Neural cell (in vitro differentiated cells): ENCODE data around the gene ATL2. TPM values are rescaled to one million over a fixed set of nuclear protein-coding genes. Genes with fewer than 3 reads are reported as not detected.

ENCODE experiments used
- H2AFZ ChIP-seq: fragments of 200-600, 300-800 bp; sonication (generic), shearing (Covaris generic); 2 replicates; pipeline ENCODE4 v1.6.0; 2014; ENCODE audit warnings: low read depth, mild to moderate bottlenecking, antibody characterized with exemption, low read length, moderate library complexity
- H3F3A ChIP-seq: fragments of 200-600 bp; shearing (Covaris generic); 2 replicates; pipeline ENCODE4 v1.6.1; 2016; ENCODE audit warnings: mild to moderate bottlenecking, moderate library complexity, mixed read lengths, antibody characterized with exemption, low read length; ENCODE audit not compliant: insufficient read depth, poor library complexity, severe bottlenecking
- H3K27ac ChIP-seq: fragments of 200-600, 300-800 bp; sonication (generic), shearing (Covaris generic); 2 replicates; pipeline ENCODE4 v1.5.1; 2014; ENCODE audit warnings: mild to moderate bottlenecking, low read length, moderate library complexity
- H3K27me3 ChIP-seq: fragments of 300-800, 200-600 bp; sonication (generic), shearing (Covaris generic); 2 replicates; pipeline ENCODE4 v1.6.0; 2014; ENCODE audit warnings: mild to moderate bottlenecking, low read depth, low read length, moderate library complexity; ENCODE audit not compliant: insufficient read depth
- H3K36me3 ChIP-seq: fragments of 300-800, 200-600 bp; sonication (generic), shearing (Covaris generic); 2 replicates; pipeline ENCODE4 v1.5.1; 2014; ENCODE audit warnings: mild to moderate bottlenecking, antibody characterized with exemption, low read length, moderate library complexity; ENCODE audit not compliant: insufficient read depth
- H3K4me2 ChIP-seq: fragments of 300-800, 200-600 bp; sonication (generic), shearing (Covaris generic); 2 replicates; pipeline ENCODE4 v1.6.0; 2014; ENCODE audit warnings: mild to moderate bottlenecking, low read length
- H3K4me3 ChIP-seq: fragments of 300-800, 200-600 bp; sonication (generic), shearing (Covaris generic); 2 replicates; pipeline ENCODE4 v1.5.1; 2014; ENCODE audit warnings: mild to moderate bottlenecking, low read length, moderate library complexity
- H3K79me2 ChIP-seq: fragments of 200-600 bp; shearing (Covaris generic); replicated peaks from 2 replicates; pipeline ENCODE4 v1.6.0; 2014; ENCODE audit warnings: mild to moderate bottlenecking, low read length, moderate library complexity; ENCODE audit not compliant: insufficient read depth
- H3K9ac ChIP-seq: fragments of 300-800, 200-600 bp; sonication (generic), shearing (Covaris generic); 2 replicates; pipeline ENCODE4 v1.6.1; 2016; ENCODE audit warnings: mild to moderate bottlenecking, low read length, mixed read lengths
- H3K9me2 ChIP-seq: fragments of 200-600 bp; shearing (Covaris generic); 2 replicates; pipeline ENCODE4 v1.6.1; 2016; ENCODE audit warnings: mild to moderate bottlenecking, low read length, mixed read lengths; ENCODE audit not compliant: insufficient read depth
- H3K9me3 ChIP-seq: fragments of 200-600, 300-800 bp; sonication (generic), shearing (Covaris generic); 2 replicates; pipeline ENCODE4 v1.6.1; 2016; ENCODE audit warnings: mild to moderate bottlenecking, mixed run types, low read length, moderate library complexity, mixed read lengths
- H4K20me1 ChIP-seq: fragments of 200-600 bp; shearing (Covaris generic); 2 replicates; pipeline ENCODE4 v1.6.1; 2016; ENCODE audit warnings: mild to moderate bottlenecking, mixed run types; ENCODE audit not compliant: insufficient read depth
- CTCF ChIP-seq: fragments of 450-650 bp; IDR thresholded peaks from 2 replicates; pipeline ENCODE4 v1.5.1; 2014; ENCODE audit warnings: antibody characterized with exemption, mild to moderate bottlenecking, moderate library complexity; ENCODE audit not compliant: poor library complexity, severe bottlenecking
- EP300 ChIP-seq: fragments of 450-650 bp; conservative IDR thresholded peaks from 2 replicates; pipeline ENCODE4 v1.6.1; 2014; ENCODE audit warnings: antibody characterized with exemption, mild to moderate bottlenecking, moderate library complexity; ENCODE audit not compliant: poor library complexity, severe bottlenecking
- EZH2 ChIP-seq: fragments of 200-600, 300-800 bp; shearing (Covaris generic), sonication (generic); IDR thresholded peaks from 2 replicates; pipeline ENCODE4 v1.6.1; 2014; ENCODE audit warnings: antibody characterized with exemption, low read length, borderline replicate concordance, mild to moderate bottlenecking; ENCODE audit not compliant: insufficient read depth, poor library complexity, severe bottlenecking
- MXI1 ChIP-seq: fragments of 450-650 bp; conservative IDR thresholded peaks from 2 replicates; pipeline ENCODE4 v1.6.1; 2014; ENCODE audit warnings: antibody characterized with exemption, mild to moderate bottlenecking; ENCODE audit not compliant: poor library complexity, severe bottlenecking
- POLR2AphosphoS5 ChIP-seq: IDR thresholded peaks from 2 replicates; pipeline ENCODE4 v1.6.1; 2012
- RAD21 ChIP-seq: fragments of 450-650 bp; conservative IDR thresholded peaks from 2 replicates; pipeline ENCODE4 v1.6.1; 2014; ENCODE audit warnings: antibody characterized with exemption, mild to moderate bottlenecking, moderate library complexity
- REST ChIP-seq: IDR thresholded peaks from 2 replicates; pipeline ENCODE4 v1.6.1; 2012; ENCODE audit warnings: borderline replicate concordance
- SMC3 ChIP-seq: fragments of 450-650 bp; conservative IDR thresholded peaks from 2 replicates; pipeline ENCODE4 v1.6.1; 2014; ENCODE audit warnings: antibody characterized with exemption, mild to moderate bottlenecking, moderate library complexity; ENCODE audit not compliant: poor library complexity
- TAF1 ChIP-seq: IDR thresholded peaks from 2 replicates; pipeline ENCODE4 v1.6.1; 2012; ENCODE audit warnings: low read depth
- polyA plus RNA-seq: library from polyadenylated mRNA; depleted of rRNA; stranded (reverse); fragments of >200 nt; gene quantifications from 2 replicates; pipeline ENCODE4 v1.2.3, GENCODE V29; 2014

The ATL2 gene
- polyA plus RNA-seq, 1 donor from 2014 or later, result 66.8 TPM

GRCh38 chr2:38421274-38422056 is 44.4 kb upstream of the ATL2 start:
- Histone ChIP-seq H3K4me3 (no peak overlapping the region), H3K27ac (no peak overlapping the region), H3K36me3 (no peaks in the 10 kb centered on the region), H2AFZ (no peak overlapping the region), H4K20me1 (no peaks in the 10 kb centered on the region), H3K4me2 (no peak overlapping the region), H3F3A (no peaks in the 10 kb centered on the region), H3K27me3 (no peaks in the 10 kb centered on the region), H3K9me2 (no peaks in the 10 kb centered on the region), H3K9ac (no peak overlapping the region), H3K79me2 (no peaks in the 10 kb centered on the region), H3K9me3 (no peaks in the 10 kb centered on the region)
- no peak for TF ChIP-seq TAF1
- TF ChIP-seq CTCF, result no peak
- no peak for TF ChIP-seq SMC3

- no peak overlapping the region for H3K9ac ChIP-seq
- H3K27ac ChIP-seq, result no peak overlapping the region
- H3K36me3 ChIP-seq, result no peaks in the 10 kb centered on the region
- no peaks in the 10 kb centered on the region for H4K20me1 ChIP-seq
- H3K27me3 ChIP-seq, result no peaks in the 10 kb centered on the region
- no peaks in the 10 kb centered on the region for H3K79me2 ChIP-seq
- no peak for TF ChIP-seq EP300
- TF ChIP-seq MXI1, result no peak
- TF ChIP-seq TAF1, result no peak
- TF ChIP-seq REST, result no peak
- no peak for TF ChIP-seq CTCF
- TF ChIP-seq RAD21, result no peak
- no peak for TF ChIP-seq POLR2AphosphoS5
- no peak for TF ChIP-seq SMC3
- TF ChIP-seq EZH2, result no peak
- no peak overlapping the region for H3K4me3 ChIP-seq
- H3K4me2 ChIP-seq, result no peak overlapping the region
- H3K9me3 ChIP-seq, result no peaks in the 10 kb centered on the region
- no peak overlapping the region for H2AFZ ChIP-seq
- no peaks in the 10 kb centered on the region for H3F3A ChIP-seq
- no peaks in the 10 kb centered on the region for H3K9me2 ChIP-seq
Observed at GRCh38 chr2:38419499-38419898, 42.4 kb upstream of the ATL2 start.
